ELF-1 (cell line): ENCODE data around the gene NFILZ.

ENCODE experiments used
- DNase-seq: peaks from one replicate; pipeline ENCODE4 v3.0.0-alpha.2; 2016; ENCODE audit warnings: low read depth, low spot score

Gene NFILZ

GRCh38 chr19:8629996-8630683, at the start of gene NFILZ:
Gene NFILZ (plus strand): TSS chr19:8630633. CDS start chr19:8676766, 46,133 bp downstream.
- no peak for DNase-seq

- peak; percentile 98 for DNase-seq
These were observed 49.6 kb upstream of the NFILZ start for GRCh38 chr19:8580710-8581281.

- DNase-seq = peak; percentile 59
These were observed 45.2 kb upstream of the NFILZ start for GRCh38 chr19:8584965-8585893.

- DNase-seq = peak; percentile 87
These were observed 44.3 kb upstream of the NFILZ start for GRCh38 chr19:8585894-8586750.

- DNase-seq = no peak
These were observed 41.2 kb upstream of the NFILZ start for GRCh38 chr19:8589177-8589714.

- peak; percentile 99 for DNase-seq
These were observed 38.0 kb upstream of the NFILZ start for GRCh38 chr19:8592231-8593009.

GRCh38 chr19:8593931-8594330, 36.5 kb upstream of the NFILZ start:
- DNase-seq = no peak

GRCh38 chr19:8595651-8596050, 34.8 kb upstream of the NFILZ start:
- no peak for DNase-seq

GRCh38 chr19:8596168-8596567, 34.3 kb upstream of the NFILZ start:
- DNase-seq = no peak

GRCh38 chr19:8600064-8600463, 30.4 kb upstream of the NFILZ start:
- no peak for DNase-seq

- DNase-seq = no peak
These were observed 29.6 kb upstream of the NFILZ start for GRCh38 chr19:8600816-8601215.

- DNase-seq = no peak
These were observed 28.6 kb upstream of the NFILZ start for GRCh38 chr19:8601796-8602195.

- no peak for DNase-seq
These were observed 24.9 kb upstream of the NFILZ start for GRCh38 chr19:8605514-8605913.

GRCh38 chr19:8607386-8607785, 23.0 kb upstream of the NFILZ start:
- no peak for DNase-seq

- DNase-seq = no peak
These were observed 21.5 kb upstream of the NFILZ start for GRCh38 chr19:8608941-8609278.

- DNase-seq = peak; percentile 87
These were observed 21.0 kb upstream of the NFILZ start for GRCh38 chr19:8609279-8610040.

GRCh38 chr19:8610041-8610935, 20.1 kb upstream of the NFILZ start, which contains the start of gene ADAMTS10:
Gene ADAMTS10 (minus strand): TSS chr19:8610715. CDS start chr19:8605710, 5,005 bp downstream.
- peak; percentile 50 for DNase-seq

GRCh38 chr19:8610936-8611300, 19.5 kb upstream of the NFILZ start:
- DNase-seq = no peak
